Activated CD4-positive, CD25-positive, alpha-beta regulatory T cell (primary cell): ENCODE measurements around the gene TRAPPC12.
"Not testable (repeated sequence)": the region's sequence is repeated elsewhere in the genome, so short reads cannot be mapped to it uniquely, and the experiment has no call there.

Source experiments
- DNase-seq, 4 experiments: peaks; one replicate each; lab custom pipeline; 2025; lab: John Stamatoyannopoulos, UW

Gene TRAPPC12

GRCh38 chr2:3379647-3380534 is at the start of gene TRAPPC12:
TSS of gene TRAPPC12 (plus strand) at chr2:3379694. CDS start at chr2:3387624, 7,930 bp downstream.
- peak; percentile 87 to 91 (median 88) for DNase-seq

GRCh38 chr2:3332133-3332532 is 47.4 kb upstream of the TRAPPC12 start:
- DNase-seq: no peak

- no peak for DNase-seq
These were observed 44.8 kb upstream of the TRAPPC12 start for GRCh38 chr2:3334392-3335345.

GRCh38 chr2:3336844-3337243 is 42.6 kb upstream of the TRAPPC12 start:
- no peak for DNase-seq

- no peak for DNase-seq
These were observed 41.2 kb upstream of the TRAPPC12 start for GRCh38 chr2:3338340-3338739.

- DNase-seq: no peak
These were observed 39.4 kb upstream of the TRAPPC12 start for GRCh38 chr2:3340144-3340543.

- DNase-seq: no peak
These were observed 38.2 kb upstream of the TRAPPC12 start for GRCh38 chr2:3341336-3341735.

- DNase-seq: no peak
These were observed 37.2 kb upstream of the TRAPPC12 start for GRCh38 chr2:3342324-3342723.

GRCh38 chr2:3343012-3343411 is 36.5 kb upstream of the TRAPPC12 start:
- DNase-seq: no peak

GRCh38 chr2:3344897-3345296 is 34.6 kb upstream of the TRAPPC12 start:
- DNase-seq: no peak

- DNase-seq: no peak
These were observed 33.9 kb upstream of the TRAPPC12 start for GRCh38 chr2:3345621-3346020.

GRCh38 chr2:3348767-3349166 is 30.7 kb upstream of the TRAPPC12 start:
- DNase-seq: no peak

GRCh38 chr2:3349211-3349693 is 30.2 kb upstream of the TRAPPC12 start:
- DNase-seq: no peak

- DNase-seq: no peak
These were observed 24.5 kb upstream of the TRAPPC12 start for GRCh38 chr2:3354986-3355385.

GRCh38 chr2:3355951-3356569 is 23.4 kb upstream of the TRAPPC12 start:
- DNase-seq: no peak

- no peak for DNase-seq
These were observed 22.7 kb upstream of the TRAPPC12 start for GRCh38 chr2:3356799-3357198.

GRCh38 chr2:3357446-3357845 is 22.0 kb upstream of the TRAPPC12 start:
- not testable (repeated sequence) for DNase-seq

GRCh38 chr2:3357926-3358325 is 21.6 kb upstream of the TRAPPC12 start:
- no peak for DNase-seq

GRCh38 chr2:3361518-3362389 is 17.7 kb upstream of the TRAPPC12 start:
- no peak for DNase-seq

- no peak for DNase-seq
These were observed 14.3 kb upstream of the TRAPPC12 start for GRCh38 chr2:3365219-3365618.

GRCh38 chr2:3368261-3368722 is 11.2 kb upstream of the TRAPPC12 start:
- DNase-seq: no peak
